GM18502 (cell line): ENCODE measurements around the gene MCTP1.
"Not testable (repeated sequence)": the region's sequence is repeated elsewhere in the genome, so short reads cannot be mapped to it uniquely, and the experiment has no call there.

Experiments used
- ATAC-seq: cut with Tn5 transposase; IDR thresholded peaks from one replicate; pipeline ENCODE4 v1.9.1; 2021; ENCODE audit warnings: mild to moderate bottlenecking; ENCODE audit not compliant: unreplicated experiment, poor library complexity

The MCTP1 gene

DNA sequence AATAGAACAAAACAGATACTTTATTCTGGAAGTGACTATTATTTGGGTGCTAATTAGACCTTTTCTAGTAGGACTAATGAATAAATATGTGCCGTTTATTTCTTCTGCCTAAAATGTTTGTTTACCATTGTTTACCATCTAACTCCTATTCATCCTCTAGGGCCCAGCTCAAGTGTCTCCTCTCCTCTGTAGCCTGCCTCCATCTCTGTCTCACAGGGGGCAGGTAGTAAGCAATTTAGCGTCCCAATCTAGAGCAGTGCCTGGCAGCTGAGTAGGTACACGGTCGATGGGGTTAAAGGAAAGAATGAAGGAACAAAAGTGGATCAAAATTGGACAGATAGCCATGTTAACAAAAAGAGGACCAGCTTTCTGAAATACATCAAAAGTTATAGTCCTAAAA, 435.6 kb downstream of the MCTP1 start:
- ATAC-seq = no peak

DNA sequence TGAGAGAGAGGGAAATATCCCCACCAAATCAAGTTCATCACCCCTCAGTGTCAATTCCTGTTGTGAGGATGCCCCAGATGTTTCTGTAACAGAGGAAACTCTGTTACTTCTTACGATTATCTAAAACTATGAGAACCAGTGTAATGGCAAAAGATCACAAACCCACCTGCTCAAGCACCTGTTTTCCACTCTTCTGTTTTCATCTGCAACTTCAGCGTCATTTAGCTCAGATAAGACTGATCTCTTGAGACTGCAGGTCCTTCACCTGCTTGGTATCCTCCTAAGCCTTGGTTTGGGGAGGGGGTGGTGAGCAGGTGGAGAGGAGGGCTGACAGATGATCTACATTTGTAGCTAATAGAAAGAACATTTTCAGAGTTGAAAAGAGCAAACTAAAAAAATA, 437.2 kb downstream of the MCTP1 start:
- no peak for ATAC-seq

DNA sequence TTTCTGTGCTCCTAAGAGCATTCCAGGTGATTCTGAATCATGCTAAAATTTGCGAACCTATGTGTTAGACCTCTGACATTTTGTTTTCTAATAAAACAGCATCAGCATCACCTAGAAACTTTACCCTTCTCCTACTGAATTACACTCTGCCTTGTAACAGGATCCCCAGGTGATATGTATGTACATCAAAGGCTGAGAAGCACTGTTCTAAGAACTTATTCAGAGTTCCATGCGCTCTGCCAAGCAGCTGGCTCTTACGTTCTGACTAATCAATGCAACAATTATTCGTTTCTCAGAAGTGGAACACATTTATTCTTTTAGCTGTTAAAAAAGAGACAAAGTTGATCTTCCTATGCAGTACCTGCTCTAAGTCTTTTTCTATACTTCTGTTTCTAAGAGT, 437.9 kb downstream of the MCTP1 start:
- no peak for ATAC-seq

DNA sequence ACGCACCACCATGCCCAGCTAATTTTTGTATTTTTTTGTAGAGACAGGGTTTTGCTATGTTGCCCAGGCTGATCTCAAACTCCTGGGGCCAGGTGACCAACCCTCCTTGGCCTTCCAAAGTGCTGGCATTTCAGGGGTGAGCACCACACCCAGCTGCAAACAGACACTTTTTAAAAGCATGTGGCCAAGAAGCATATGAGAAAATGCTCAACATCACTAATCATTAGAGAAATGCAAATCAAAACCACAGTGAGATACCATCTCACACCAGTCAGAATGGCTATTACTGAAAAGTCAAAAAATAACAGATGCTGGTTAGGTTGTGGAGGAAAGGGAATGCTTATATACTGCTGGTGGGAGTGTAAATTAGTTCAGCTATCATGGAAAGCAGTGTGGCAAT, 439.2 kb downstream of the MCTP1 start:
- ATAC-seq = peak; percentile 53

DNA sequence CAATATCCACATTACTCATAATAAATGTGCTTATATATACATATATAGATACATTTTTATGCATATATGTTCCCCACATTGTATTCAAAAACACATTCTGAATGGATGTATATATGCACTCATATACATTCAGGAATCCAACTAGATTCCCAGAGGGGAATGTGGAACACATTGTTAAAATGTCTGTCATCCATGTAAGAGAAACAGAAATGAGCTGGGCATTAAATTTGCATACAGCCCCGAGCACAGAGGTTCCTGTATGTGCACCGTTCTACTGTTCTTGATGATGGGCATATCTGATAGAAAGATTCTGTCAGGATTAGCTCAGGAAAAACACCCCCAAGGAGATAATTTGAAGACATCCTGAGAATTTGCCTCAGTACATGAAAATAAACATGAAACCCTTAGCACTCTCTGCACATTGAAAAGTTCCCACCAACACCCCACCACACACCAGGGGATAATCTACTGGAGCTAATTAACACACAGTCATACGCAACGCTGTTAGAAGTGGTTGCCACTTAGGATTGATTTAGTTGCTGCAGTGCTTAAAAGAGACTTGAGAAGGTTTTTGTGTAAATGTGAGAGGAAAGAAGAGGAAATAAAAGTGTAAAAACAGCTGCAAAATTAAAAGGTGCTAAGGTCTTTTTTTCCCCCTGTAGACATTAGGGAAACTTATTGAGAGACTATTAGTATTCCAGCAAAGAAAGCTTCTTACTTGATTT, 443.1 kb downstream of the MCTP1 start:
- ATAC-seq = no peak

DNA sequence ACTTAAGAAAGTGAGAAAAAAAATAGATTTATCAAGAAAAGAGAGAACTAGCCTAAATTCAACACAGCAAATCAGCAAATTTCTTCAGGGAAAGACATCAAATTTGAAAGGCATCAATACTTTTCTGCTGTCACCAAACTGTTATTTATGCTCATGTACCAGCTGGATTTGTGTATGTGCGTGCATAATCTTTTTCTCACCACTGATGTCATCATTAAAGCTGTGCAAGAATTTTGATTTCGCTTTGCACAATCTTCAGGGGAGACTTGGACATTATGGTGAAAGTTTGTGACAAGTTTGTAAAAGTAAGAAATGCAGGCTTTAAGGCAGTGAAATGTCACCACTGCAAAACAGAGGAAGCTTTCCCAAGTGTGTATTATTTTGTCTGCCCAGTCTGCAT, 451.0 kb downstream of the MCTP1 start:
- ATAC-seq = no peak

DNA sequence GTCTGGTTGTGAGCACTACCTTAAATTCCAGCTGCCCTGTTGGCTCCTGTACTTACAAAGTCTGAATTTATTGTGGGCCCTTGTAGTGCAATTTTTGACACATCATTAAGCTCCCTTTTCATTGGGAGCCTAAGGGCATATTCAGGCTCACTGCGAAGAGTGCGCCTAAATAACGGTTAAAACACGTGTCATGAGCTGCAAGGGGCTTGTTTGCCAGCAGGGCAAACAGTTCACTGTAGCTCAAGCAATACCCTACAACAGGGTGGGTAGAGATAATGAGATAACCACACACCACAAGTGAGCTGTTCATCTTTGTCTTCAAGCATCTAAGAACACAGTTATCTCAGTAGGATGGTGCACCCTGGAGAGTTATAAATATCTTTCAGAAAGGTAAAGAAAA, 452.2 kb downstream of the MCTP1 start:
- ATAC-seq = no peak

DNA sequence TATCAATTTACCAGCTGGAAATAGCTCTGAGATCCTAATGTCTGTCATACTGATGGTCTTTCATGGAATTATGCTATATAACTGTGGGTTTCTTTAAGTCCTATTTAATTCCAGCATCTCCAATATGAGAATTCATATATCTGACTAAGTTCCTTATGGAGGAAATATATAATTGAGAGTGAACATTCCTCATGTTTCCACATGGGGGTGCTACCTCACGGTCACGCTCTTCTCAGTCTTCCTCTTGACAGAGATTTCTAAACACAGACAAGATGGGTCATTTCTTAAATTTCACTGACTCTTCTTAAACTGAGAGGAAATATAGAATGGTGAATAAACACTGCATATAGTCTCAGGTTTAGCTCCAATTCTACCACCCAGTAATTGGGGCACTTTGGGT, 454.4 kb downstream of the MCTP1 start:
- ATAC-seq = peak; percentile 86

DNA sequence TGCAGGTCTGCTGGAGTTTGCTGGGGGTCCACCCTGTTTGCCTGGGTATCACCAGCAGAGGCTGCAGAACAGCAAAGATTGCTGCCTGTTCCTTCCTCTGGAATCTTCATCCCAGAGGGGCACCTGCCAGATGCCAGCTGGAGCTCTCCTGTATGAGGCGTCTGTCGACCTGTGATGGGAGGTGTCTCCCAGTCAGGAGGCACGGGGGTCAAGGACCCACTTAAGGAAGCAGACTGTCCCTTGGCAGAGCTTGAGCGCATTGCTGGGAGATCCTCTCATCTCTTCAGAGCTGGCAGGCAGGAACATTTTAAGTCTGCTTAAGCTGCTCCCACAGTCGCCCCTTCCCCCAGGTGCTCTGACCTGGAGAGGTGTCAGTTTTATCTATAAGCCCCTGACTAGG, 456.7 kb downstream of the MCTP1 start:
- not testable (repeated sequence) for ATAC-seq

DNA sequence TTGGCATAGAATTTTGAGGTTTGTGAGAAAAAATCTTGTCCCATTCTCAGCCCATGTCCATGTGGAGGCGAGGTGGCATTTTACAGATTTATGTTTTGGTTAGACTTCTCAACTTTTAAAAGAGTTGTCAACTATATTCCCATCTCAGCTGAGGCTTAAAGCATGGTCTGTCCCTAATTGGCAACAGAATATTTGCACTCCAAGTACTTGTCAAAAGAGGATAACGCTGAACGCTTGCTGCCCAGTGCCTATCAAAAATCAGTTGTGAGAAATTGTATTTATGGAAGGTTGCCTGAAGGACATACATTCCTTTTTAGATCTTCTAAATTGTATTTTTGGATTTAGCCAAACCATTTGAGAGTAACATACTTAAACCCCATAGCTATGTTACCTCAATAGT, 464.4 kb downstream of the MCTP1 start:
- no peak for ATAC-seq

DNA sequence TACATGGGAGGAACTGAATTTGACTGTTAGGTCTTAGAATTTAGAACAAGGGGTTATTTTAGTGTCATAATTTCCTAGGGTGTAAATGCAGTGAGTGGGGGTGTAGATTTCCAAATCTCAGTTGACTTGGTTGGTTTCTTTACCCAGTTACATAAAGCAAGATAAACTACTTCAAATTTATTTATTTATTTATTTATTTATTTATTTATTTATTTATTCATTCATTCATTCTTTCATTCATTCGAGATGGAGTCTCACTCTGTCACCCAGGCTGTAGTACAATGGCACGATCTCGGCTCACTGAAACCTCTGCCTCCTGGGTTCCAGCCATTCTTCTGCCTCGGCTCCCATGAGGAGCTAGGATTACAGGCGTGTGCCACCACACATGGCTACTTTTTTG, 466.0 kb downstream of the MCTP1 start:
- no peak for ATAC-seq

DNA sequence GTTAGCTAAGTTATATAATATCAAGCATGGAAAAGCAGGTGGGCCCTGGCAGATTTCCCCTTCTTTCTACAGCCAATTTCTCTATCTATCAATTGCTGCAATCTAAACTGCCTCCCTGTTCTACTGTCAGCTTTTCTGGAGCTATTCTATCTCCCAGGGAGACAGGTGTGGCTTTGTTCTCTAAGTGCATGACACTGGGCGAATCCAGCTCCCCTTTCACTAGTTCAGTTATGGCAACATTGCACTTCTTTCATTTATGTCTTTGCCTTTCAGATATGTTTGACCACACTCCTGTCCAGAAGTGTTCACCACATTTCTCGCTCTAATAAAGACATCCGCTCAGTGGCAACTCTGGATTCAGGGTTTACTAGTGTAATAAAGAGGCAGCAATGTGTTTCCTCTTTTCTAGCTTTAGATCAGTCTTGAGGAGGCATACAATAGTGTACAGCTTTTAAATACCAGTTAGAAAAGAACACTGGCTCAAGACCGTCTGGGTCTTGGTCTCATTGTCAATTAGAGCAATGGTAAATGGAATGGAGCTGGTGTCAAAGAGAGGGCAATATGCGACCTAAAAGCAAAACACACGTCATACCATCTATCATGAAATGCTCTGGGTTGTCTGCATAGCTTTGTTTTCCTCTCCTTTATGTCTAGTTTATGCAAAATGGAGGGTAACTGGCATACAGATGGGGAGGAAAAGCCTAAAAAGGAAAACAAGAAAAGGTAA, 469.4 kb downstream of the MCTP1 start:
- ATAC-seq = no peak

DNA sequence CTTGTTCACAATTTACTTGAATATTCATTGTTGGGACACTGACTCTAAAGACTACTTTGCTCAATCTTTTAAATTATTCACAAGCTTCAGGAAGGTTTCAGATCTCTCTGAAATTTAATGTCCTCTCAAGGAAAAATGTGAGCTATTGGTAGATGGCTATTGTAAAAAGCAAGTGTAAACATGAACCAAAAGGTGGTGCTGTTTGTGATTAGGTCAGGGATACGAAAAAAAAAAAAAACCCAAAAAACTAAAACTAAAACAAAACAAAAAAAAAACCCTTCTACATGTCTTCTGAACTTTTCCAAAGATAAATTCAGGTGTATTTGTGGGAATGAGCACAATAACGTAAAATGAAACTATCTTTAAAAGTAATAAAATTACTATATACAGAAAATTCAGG, 472.7 kb downstream of the MCTP1 start:
- ATAC-seq = no peak

DNA sequence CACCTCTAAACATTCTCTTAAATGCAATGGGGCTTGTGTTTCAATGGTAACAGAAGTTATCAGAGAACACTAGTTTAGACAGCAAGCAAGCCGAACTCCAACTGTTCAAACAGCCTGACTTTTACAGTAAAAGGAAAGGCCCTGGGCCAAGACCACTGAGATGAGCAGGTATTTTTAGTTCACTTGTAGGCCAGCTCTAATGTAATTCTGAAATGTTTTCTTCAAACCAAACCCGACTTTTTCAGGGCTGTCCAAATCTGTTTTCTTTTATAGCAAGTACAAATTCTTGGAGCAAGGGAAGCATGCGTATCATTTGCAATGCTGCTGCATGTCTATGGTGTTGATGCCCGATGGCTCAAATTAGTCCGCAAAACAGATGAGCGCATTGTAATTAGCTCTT, 473.6 kb downstream of the MCTP1 start:
- no peak for ATAC-seq

DNA sequence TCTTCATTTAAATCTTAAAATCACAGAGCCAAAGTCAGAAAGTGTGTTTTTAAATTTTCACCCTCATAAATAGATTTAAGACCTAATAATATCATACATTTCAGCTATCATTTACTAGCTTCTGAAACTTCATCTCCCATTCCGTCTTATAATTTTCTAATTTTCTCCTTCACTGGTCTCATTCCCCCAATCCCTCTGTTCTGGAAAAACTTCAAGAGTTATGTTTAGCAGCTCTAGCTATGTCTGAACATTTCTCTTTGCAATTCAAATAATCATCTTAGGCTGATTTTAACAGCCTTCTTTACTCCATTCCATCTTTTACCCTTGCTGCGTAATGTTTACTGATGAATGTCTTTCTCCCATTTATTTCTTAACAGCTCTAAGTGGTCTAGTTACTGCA, 474.0 kb downstream of the MCTP1 start:
- no peak for ATAC-seq

DNA sequence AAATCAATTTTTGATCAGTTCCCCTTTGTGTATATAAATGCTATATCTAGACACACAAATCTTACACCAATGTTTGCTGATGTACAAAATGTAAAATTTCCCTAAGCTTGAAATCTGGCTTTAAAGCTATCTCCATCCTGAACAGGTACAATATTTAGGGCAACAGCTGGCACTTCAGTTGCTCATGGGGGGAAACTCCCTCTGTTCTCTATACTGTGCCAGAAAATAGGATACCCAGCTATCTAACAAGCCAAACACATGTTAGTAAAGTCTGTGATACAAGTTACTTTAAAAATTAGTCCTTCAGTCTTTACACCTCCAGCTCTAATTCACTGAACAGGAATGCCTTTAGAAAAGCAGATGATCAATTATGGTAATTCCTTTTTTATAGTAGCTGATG, 474.6 kb downstream of the MCTP1 start:
- ATAC-seq = no peak

DNA sequence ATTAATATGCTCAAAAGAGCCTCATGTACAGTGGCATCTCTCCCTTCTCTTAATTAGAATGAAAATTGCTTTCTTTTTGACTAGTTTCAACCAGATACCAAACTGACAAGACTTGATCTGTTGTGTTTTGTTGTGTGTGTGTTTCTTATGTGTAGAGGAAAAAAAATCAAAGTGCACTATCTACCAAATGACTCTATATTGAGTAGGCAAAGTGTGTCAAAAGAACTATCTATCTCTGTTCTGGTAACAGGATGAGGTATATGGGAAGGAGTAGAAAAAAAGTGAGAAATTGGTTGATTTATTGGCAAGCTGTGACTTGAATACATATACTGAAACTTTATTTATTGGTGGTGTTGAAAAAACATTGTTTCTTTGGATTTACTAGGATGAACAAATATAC, 476.4 kb downstream of the MCTP1 start:
- no peak for ATAC-seq

DNA sequence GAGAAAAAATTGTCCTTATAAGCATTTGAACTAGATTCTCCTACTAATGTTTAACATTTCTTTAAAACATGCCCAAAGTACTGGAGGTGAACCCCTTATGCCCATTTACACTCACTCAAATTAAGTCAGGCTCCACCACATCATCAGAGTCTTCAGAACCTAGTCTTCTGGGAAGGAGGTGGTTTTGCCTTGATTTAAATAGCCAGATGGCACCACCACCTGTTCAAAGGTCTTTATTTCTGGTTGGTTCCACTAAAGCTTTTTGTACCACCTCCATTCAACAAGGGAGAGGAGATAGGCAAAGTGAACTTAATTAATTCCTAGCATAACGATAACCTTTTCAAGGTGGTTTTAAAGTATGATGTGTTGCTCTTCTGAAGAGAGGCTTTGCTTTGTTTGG, 476.9 kb downstream of the MCTP1 start:
- ATAC-seq = no peak

DNA sequence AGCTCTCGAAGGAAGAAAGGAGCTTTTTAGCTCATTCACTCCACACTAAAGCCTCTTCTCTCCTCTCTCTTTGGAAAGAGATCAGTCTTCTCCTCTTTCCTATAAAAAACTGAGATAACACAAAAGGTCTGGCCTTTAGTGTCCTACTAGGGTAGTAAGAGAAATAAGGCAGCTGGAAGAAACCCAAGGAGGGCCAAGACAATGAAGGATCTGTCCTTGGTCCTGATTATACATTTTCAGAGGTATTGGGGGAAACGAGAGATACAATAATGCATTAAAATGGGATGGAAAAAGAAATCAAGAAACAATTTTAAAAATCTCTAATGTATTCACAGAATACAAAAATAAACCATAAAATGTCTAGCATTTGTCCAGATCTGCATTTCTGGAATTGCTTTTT, 482.4 kb downstream of the MCTP1 start:
- ATAC-seq = no peak

DNA sequence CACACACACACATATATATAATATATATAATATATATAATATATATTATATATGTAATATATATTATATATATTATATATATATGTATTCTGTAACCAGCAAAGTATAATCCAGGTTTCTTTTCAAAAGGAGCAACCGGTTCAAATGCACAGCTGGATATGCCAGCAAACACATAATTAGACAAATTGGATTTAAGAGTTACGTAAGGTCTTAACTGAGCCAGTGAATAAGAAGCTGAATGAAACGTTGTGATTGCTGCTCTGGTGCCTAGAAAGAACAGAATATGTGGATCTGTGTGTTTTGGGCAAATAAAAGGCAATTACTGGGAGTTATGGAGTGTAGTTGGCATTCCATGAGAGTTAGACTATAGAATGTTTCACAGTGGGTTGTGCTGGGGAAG, 488.3 kb downstream of the MCTP1 start:
- ATAC-seq = no peak

DNA sequence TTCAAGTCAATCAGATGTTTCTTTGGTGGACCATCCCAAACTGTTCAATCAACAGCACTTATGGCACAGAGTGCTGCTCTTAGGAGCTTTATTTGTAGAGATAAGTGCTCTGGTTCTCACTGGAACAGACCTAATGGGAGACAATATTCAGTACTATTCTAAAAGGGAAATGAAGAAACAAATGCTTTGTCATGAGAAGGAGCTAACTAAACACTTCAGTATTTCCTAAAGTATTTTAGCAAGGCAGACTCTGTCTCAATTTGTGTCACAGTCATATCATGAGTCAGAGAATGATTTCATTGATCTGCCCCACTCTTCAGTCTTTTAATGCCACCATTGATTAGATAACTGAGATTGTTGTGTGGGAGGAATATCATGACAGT, 491.1 kb downstream of the MCTP1 start:
- ATAC-seq = peak; percentile 57

DNA sequence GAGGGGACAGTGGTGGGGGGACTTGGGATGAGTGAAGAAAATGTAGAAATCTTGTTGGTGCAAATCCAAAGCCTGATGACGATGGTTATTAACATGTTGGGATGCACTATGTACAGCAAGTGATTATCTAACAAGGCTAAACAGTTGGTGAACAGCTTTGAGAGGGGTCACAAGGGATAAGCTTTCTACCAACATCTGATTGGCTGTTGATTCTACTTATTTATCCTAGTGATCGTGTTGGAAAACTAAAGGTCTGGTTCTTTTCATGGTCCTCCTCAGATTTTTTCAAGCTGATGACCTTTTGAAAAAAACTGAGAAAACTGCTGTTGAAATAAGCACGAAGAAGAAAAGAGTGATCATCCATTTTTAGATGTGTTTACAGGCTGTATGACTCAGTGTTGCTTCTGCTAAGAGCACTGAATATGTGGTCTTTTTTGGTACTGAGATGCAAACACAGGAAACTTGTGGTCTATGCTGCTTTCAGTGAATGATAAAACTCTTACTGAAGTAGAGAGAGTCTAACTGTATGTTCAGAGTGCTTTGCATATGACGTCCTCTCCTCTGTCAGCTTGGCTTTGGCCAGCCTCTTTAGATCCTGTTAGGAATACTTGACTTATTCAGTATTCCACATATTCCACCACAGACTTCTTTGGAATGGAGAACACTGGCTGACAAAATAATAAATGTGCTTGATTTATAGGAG, 491.6 kb downstream of the MCTP1 start:
- ATAC-seq = peak; percentile 99
